DMS 273 (cell line): ENCODE measurements around the gene TYW1B.
"Not testable (repeated sequence)": the region's sequence is repeated elsewhere in the genome, so short reads cannot be mapped to it uniquely, and the experiment has no call there.

Source experiments
- DNase-seq: peaks from one replicate; lab custom pipeline; 2025; ENCODE audit not compliant: unreplicated experiment; lab: John Stamatoyannopoulos, UW

The TYW1B gene

DNA sequence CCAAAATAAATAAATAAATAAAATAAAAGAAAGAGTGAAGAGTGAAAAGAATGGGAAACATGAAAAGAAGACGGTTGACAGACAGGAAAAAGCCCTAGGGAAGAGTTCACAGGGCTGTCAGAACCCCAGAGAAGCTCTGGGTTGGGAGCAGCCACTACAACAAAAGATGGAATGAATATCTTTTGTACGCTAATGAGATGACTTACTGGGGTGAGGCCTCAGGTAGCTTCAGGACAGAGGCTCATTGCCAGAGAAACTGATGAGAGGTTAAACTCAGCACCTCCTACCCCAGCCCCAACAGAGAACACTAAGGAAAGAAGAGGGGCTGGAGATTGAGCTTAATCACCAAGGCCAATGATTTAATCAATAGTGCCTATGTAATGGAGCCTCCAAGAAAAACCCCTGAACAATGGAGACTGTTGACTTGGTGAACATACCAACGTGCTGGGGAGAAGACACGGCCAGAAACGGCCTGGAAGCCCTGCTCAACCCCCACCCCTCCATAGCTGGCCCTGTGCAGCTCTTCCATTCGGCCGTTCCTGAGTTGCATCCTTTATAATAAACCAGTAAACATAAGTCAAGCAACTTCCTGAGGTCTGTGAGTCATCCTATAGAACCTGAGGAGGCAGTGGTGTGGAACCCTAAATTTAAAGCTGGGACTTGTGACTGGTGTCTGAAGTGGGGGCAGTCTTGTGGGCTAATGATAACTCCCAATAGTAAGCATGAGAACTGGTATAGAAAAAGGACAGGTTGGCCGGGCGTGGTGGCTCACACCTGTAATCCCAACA lies 11.4 kb downstream of the TYW1B start:
- not testable (repeated sequence) for DNase-seq

GRCh38 chr7:72810437-72810836 lies 17.6 kb downstream of the TYW1B start:
- DNase-seq: not testable (repeated sequence)

GRCh38 chr7:72808511-72808910 lies 19.5 kb downstream of the TYW1B start:
- not testable (repeated sequence) for DNase-seq

DNA sequence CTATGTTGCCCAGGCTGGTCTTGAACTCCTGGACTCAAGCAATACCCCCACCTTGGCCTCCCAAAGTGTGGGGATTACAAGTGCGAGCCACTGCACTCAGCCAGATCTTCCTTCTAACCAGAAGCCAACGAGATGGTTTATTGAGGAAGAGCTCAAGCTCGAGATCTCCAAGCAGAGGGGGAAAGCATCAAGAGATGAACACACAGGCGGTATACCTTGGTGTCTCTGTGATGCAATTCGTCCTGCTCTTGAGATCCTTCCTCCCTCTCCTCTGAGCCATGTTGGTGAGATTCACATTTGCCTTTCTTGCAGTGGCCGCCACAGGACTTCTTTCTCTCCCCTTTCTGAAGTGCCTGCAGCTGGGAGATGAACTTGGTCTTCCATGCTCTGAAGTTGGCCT lies 21.1 kb downstream of the TYW1B start:
- not testable (repeated sequence) for DNase-seq

DNA sequence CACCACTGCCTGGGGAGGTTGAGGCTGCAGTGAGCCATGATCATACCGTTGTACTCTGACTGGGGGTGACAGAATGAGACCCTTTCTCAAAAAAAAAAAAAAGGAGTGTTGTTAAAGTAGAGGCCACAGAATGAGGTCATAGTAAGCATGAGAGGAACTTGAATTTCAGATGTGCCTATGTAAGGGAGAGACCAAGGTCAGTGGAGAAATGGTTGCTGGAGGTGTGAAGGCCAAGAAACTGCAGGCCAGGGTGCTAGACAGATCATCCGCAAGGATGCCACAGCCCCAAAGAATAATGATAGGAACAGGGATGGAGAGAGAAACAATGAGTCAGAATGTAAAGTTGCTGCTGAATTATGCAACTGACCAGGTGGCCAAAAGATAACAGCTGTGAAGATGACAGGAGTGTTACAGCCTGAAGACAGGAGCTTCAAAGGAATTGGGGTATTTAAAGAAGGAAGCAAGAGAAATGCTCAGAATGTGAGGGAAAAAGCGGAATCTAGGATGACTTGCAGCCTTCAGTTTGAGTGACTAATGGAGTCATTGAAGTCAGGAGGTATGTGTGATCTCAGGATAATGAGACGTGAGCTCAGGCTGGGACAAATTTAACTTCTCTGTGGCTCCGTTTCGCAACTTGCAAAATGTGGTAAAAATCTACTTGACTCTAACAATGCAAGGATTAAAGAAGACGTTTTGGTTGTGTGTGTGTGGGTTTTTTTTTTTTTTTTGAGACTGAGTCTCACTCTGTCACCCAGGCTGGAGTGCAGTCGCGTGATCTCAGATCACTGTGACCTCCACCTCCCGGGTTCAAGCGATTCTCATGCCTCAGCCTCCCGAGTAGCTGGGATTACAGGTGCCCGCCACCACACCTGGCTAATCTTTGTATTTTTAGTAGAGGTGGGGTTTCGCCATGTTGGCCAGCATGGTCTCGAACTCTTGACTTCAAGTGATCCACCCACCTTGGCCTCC lies 22.2 kb downstream of the TYW1B start:
- DNase-seq: peak; percentile 24

- not testable (repeated sequence) for DNase-seq
Observed at GRCh38 chr7:72803778-72804177, 24.2 kb downstream of the TYW1B start.

DNA sequence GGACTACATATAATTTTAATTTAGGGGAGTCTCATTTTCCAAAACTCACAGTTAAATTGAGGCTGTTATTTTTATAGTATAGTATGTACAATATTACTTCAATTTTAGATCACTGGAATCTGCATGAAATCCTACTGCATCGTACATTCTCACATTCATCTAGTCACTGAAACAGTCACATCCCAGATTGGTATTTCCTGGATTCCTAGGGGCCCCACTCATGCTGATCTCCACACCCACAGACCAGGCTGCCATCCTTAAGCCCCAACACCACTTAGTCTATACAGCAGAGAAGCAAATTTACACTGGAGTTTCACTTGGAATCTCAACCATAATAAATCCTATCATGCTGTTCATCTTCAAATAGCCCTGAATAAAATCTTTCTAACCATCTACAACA lies 26.4 kb downstream of the TYW1B start:
- not testable (repeated sequence) for DNase-seq

GRCh38 chr7:72795401-72795800 lies 32.6 kb downstream of the TYW1B start:
- DNase-seq: not testable (repeated sequence)

- DNase-seq: no peak
Observed at GRCh38 chr7:72793791-72794190, 34.2 kb downstream of the TYW1B start.

- not testable (repeated sequence) for DNase-seq
Observed at GRCh38 chr7:72790698-72791060, 37.3 kb downstream of the TYW1B start.

DNA sequence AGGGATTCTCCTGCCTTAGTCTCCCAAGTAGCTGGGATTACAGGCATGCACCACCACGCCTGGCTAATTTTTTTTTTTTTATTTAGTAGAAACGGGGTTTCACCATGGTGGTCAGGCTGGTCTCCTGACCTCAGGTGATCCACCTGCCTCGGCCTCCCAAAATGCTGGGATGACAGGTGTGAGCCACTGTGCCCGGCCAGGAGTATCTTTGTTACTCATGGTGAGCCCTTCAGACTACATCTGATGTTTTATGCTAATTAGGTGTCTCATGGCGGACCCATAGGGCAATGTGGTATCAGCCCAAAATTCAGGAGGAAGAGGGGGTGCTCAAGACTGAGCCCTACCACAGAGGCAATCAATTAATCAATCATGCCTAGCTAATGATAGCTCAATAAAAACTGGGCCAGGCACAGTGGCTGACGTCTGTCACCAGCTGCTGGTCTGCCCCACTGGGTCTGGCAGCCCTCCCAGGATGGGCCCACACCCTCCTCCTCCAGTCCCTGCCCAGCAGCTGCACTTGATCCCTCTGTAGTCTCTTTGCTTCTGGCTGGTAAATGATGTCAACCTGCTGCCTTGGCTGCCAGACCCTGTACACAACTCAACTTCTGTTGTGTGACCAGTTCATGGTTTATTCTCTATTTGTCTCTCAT lies 37.8 kb downstream of the TYW1B start:
- peak; percentile 87 for DNase-seq

- DNase-seq: no peak
Observed at GRCh38 chr7:72785166-72785955, 42.6 kb downstream of the TYW1B start.

DNA sequence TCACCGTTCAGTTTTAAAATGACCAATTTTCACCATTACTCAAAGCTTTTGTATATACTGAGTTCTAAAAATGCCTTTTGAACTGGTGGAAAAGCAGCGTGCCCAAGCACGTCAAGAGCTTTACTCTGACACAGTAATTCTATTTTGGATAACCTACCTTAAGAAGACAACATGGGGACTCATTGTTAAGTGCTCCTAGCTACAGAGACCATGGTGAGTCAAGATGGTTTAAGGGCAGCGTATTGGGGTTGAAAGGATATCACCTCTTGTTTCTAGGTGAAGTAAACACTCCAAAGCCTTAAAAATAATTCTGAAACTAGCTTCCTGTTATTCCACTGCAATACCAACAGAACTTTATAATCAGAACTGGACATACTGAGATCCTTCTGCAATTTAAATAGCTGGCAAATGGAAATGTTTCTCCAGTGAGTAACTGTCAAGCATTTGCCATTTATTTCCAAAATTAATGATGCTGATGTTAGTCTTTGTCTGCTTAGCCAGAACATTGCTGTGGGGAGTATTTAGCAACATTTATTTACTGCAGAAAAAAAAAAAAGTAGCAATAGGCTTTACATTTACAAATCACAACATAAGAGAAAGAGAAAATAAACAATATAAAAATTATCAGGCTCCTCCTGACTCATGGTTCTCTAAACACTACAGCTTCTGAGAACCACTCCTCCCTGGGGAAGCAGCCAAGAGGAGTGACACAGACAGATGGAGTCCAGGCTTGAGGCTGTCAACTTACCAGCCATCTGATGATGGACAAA lies 44.2 kb downstream of the TYW1B start:
- DNase-seq: peak; percentile 87

DNA sequence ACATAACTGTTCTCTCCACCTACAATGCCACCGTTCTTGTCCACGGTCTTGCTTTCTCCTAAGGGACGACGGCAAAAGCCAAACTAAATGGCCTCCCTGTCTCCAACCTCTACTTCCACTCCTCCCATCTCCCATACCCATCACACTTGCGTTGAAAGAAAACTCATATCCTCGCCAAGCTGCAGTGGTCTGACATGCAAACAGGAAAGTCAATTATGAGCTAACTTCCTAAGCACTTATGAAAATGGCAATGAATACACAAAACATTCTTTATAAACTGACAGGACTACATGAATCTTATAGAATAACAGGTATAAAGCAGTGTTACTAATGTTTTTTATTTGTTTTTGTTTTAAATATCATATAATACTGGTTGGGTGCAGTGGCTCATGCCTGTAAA lies 46.4 kb downstream of the TYW1B start:
- no peak for DNase-seq

GRCh38 chr7:72781161-72781560 lies 46.8 kb downstream of the TYW1B start:
- peak; percentile 18 for DNase-seq

DNA sequence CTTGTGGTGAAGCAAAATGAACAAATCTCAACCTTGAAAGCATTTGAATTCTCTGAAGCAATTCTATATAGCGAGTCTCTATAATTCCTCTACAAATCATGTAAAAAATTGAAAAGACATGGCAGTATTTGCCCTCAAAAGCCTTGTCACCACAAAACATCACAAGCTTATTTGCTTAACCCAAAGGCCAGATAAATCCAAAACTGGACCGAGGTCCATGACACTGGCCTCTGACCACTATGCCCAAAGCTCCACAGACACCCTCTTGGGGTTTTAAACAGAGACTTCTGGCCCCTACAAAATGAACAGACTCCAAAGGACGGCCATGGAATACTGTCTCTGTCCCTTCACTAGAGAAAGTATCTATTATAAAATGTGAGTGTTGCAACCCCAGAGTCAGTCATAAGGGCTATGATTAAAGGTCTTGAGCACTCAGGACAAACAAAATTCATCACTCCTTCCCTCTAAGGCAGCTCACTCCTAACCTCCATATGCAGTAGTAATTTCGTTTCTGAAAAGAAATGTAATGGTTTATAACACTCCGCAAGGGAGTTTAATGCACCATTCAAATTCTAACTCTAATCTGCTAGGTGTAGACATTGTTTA lies 47.6 kb downstream of the TYW1B start:
- DNase-seq: not testable (repeated sequence)

- not testable (repeated sequence) for DNase-seq
Observed at GRCh38 chr7:72777167-72777566, 50.8 kb downstream of the TYW1B start.

DNA sequence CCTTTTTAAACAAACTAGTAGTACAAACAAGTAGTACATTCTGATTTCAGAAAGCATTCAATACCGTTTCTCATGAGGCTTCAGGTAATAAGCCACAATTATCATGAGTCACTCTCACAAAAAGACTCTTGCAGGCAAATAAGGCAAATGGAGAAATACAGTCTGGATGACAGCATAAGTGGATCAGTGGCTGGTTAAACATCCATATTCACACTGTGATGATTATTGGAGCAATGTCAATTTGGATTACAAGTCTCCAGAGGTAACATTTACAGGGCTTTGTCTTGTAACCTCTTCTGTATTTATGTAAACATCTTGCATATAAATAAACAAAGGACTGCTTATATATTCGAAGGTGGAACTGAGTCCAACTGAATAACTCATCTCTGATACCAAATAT lies 55.4 kb downstream of the TYW1B start:
- not testable (repeated sequence) for DNase-seq

GRCh38 chr7:72766994-72767393 lies 61.0 kb downstream of the TYW1B start:
- not testable (repeated sequence) for DNase-seq
